Loucy (cell line): ENCODE results near the gene HAUS3.

Experiments used
- H2AFZ ChIP-seq: fragments of 200-600 bp; sonication (generic); 2 replicates; pipeline ENCODE4 v1.6.0; 2016; ENCODE audit warnings: antibody characterized with exemption, mild to moderate bottlenecking, low read length, moderate library complexity
- H3F3A ChIP-seq: fragments of 200-600 bp; 2 replicates; pipeline ENCODE4 v1.6.0; 2016; ENCODE audit warnings: antibody characterized with exemption, low read depth, mild to moderate bottlenecking
- H3K27me3 ChIP-seq: fragments of 200-600 bp; sonication (generic); 2 replicates; pipeline ENCODE4 v1.6.1; 2014; ENCODE audit warnings: low read length, mild to moderate bottlenecking; ENCODE audit not compliant: insufficient read depth, poor library complexity, severe bottlenecking
- H3K36me3 ChIP-seq: fragments of 200-600 bp; sonication (generic); 2 replicates; pipeline ENCODE4 v1.6.1; 2016; ENCODE audit warnings: low read length; ENCODE audit not compliant: insufficient read depth
- H3K4me1 ChIP-seq: fragments of 200-600 bp; sonication (generic); 2 replicates; pipeline ENCODE4 v1.5.1; 2014; ENCODE audit warnings: low read length, mild to moderate bottlenecking; ENCODE audit not compliant: insufficient read depth, poor library complexity, severe bottlenecking
- H3K4me2 ChIP-seq: fragments of 200-600 bp; sonication (generic); 2 replicates; pipeline ENCODE4 v1.6.0; 2014; ENCODE audit warnings: antibody characterized with exemption, low read length, low read depth, mild to moderate bottlenecking; ENCODE audit not compliant: poor library complexity, severe bottlenecking
- H3K4me3 ChIP-seq: fragments of 200-600 bp; sonication (generic); 2 replicates; pipeline ENCODE4 v1.5.1; 2014; ENCODE audit warnings: low read length, mild to moderate bottlenecking, mixed read lengths; ENCODE audit not compliant: poor library complexity, severe bottlenecking
- H3K79me2 ChIP-seq: fragments of 200-600 bp; sonication (generic); 2 replicates; pipeline ENCODE4 v1.6.1; 2014; ENCODE audit warnings: low read length; ENCODE audit not compliant: insufficient read depth
- H3K9ac ChIP-seq: fragments of 200-600 bp; sonication (generic); 2 replicates; pipeline ENCODE4 v1.6.0; 2014; ENCODE audit warnings: mild to moderate bottlenecking, low read depth, low read length, moderate library complexity; ENCODE audit not compliant: poor library complexity, severe bottlenecking
- H3K9me2 ChIP-seq: fragments of 200-600 bp; sonication (generic); replicated peaks from 2 replicates; pipeline ENCODE4 v1.6.1; 2016; ENCODE audit warnings: low read depth, low read length, mixed read lengths
- H3K9me3 ChIP-seq: fragments of 200-600 bp; sonication (generic); 2 replicates; pipeline ENCODE4 v1.6.1; 2014; ENCODE audit warnings: mild to moderate bottlenecking, antibody characterized with exemption, low read length, low read depth; ENCODE audit not compliant: insufficient read depth
- H4K20me1 ChIP-seq: fragments of 200-600 bp; sonication (generic); 2 replicates; pipeline ENCODE4 v1.6.0; 2014; ENCODE audit warnings: antibody characterized with exemption, low read length, mild to moderate bottlenecking; ENCODE audit not compliant: insufficient read depth, poor library complexity, severe bottlenecking
- EZH2phosphoT487 ChIP-seq: fragments of 200-600 bp; IDR thresholded peaks from 2 replicates; pipeline ENCODE4 v1.6.1; 2018; ENCODE audit warnings: antibody characterized with exemption, mild to moderate bottlenecking, moderate library complexity, borderline replicate concordance
- TF ChIP-seq, protein P1 (sequence below): fragments of 200-600 bp; sonication (generic); conservative IDR thresholded peaks from 2 replicates; pipeline ENCODE4 v1.5.1; 2014; ENCODE audit warnings: mild to moderate bottlenecking, antibody characterized with exemption, low read length

HAUS3 gene, protein sequence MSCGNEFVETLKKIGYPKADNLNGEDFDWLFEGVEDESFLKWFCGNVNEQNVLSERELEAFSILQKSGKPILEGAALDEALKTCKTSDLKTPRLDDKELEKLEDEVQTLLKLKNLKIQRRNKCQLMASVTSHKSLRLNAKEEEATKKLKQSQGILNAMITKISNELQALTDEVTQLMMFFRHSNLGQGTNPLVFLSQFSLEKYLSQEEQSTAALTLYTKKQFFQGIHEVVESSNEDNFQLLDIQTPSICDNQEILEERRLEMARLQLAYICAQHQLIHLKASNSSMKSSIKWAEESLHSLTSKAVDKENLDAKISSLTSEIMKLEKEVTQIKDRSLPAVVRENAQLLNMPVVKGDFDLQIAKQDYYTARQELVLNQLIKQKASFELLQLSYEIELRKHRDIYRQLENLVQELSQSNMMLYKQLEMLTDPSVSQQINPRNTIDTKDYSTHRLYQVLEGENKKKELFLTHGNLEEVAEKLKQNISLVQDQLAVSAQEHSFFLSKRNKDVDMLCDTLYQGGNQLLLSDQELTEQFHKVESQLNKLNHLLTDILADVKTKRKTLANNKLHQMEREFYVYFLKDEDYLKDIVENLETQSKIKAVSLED

DNA sequence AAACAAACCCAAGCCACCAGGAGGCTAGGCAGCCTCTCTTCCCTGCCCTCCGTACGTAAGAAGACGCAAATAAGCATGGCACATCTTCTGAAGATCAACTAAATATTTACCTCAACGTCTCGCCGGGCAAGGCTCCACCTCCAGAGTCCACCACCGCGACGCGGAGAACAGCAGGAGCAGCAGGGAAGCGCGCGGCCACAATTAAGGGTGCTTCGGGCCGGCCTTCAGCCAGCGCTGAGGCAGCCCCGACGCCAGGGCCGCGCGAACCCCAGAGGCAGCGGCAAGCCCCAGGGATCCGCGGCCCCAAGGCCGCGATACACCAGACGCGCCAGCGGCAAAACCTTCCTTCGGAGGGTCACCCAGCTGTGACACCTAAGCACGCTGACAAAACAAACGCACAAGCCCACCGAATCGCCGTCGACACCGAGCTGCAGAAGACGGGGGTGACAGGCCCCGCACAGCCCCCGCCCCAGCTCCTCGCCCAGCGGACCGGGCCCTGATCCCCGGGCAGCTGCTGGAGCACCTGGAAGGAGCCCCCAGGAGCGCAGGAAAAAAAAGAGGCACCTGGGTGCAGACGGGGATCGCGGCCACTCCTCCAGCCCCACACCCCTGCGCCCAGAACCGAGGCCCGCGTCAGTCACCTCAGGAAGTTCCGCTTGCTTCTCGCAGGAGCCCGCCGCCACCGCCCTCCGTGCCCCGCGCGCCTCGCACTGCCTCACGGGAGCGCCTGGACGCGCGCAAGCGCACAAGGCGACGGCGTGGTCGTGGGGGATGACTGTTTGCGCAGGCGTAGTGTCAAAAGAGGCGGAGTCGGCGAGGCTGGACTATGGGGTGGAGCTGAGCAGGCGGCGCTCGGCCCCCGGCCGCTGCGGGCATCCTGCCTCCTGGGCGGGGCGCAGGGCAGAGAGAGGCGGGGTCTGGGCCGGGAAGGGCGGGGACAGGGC, at the start of gene HAUS3, which contains the start of gene POLN:
HAUS3 (minus strand) TSS at position 712 of the 944 bp plus-strand sequence. CDS start 1,175 bp downstream, outside the sequence.
POLN (minus strand) TSS at position 712 of the 944 bp plus-strand sequence. CDS start 12,890 bp downstream, outside the sequence.
- Histone ChIP-seq H2AFZ (peak within 1 kb of the TSS; percentile 87), H3K36me3 (no peaks in the 10 kb centered on the region), H3K9me2 (no peaks in the 10 kb centered on the region), H3K4me1 (peaks cover 69% of the 10 kb centered on the region), H3K9me3 (no peaks in the 10 kb centered on the region), H3K4me3 (peak within 1 kb of the TSS; percentile 89), H3K4me2 (peak within 1 kb of the TSS; percentile 92), H3K27me3 (no peaks in the 10 kb centered on the region), H3K79me2 (peaks cover 51% of the 10 kb centered on the region), H4K20me1 (peaks cover 51% of the 10 kb centered on the region), H3F3A (0 out of 2 replicates have a peak, but pooled peaks cover 3% of the 10 kb centered on the region), H3K9ac (peak within 1 kb of the TSS; percentile 83)
- TF ChIP-seq EZH2phosphoT487 = no peak
- TF ChIP-seq, protein P1, sequence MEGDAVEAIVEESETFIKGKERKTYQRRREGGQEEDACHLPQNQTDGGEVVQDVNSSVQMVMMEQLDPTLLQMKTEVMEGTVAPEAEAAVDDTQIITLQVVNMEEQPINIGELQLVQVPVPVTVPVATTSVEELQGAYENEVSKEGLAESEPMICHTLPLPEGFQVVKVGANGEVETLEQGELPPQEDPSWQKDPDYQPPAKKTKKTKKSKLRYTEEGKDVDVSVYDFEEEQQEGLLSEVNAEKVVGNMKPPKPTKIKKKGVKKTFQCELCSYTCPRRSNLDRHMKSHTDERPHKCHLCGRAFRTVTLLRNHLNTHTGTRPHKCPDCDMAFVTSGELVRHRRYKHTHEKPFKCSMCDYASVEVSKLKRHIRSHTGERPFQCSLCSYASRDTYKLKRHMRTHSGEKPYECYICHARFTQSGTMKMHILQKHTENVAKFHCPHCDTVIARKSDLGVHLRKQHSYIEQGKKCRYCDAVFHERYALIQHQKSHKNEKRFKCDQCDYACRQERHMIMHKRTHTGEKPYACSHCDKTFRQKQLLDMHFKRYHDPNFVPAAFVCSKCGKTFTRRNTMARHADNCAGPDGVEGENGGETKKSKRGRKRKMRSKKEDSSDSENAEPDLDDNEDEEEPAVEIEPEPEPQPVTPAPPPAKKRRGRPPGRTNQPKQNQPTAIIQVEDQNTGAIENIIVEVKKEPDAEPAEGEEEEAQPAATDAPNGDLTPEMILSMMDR = no peak

DNA sequence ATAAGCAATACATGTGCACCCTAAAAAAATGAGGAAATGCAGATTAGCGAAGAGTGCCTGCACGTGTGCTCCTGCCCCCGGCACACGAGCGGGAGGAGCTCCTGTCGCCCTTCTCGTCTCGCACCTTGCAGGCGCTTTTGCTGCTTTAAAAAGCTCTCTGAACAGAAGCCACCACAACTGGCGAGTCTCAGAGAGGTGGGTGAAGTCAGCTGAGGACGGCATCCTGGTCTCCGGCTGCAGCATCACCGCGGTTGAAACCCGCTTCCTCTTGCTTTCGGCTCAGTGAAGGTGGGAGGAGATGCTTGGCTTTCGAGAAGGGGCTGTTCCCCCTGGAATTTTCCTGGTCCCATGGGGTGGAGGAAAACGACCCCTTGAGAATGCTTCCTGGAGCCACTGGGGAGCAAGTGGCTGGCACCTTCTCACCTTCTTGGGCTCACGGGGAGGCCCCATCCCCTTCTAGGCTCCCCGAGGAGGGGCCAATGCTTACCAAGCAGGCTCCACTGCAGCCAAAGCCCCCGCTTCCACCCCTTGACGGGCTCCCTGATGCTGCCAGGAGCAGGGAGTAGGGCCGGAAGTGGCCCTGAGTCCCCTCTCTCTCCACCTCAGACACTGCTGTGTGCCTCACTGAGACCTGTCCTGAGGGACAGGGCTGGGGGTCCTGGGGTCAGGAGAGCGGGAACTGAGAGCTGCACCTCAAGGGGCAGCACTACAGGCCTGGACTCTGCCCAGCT, 49.2 kb upstream of the HAUS3 start:
- H3K36me3 ChIP-seq = no peaks in the 10 kb centered on the region
- no peaks in the 10 kb centered on the region for H3K9me2 ChIP-seq
- peaks cover 57% of the 10 kb centered on the region for H3K4me1 ChIP-seq
- H3F3A ChIP-seq = no peaks in the 10 kb centered on the region
- peak overlapping the region; percentile 54 for H3K4me3 ChIP-seq
- H3K79me2 ChIP-seq = no peaks in the 10 kb centered on the region
- H3K9ac ChIP-seq = peak overlapping the region; percentile 69
- no peaks in the 10 kb centered on the region for H3K27me3 ChIP-seq
- TF ChIP-seq, protein P1 = no peak
- no peak for TF ChIP-seq EZH2phosphoT487
- peak overlapping the region; percentile 71 for H2AFZ ChIP-seq
- no peaks in the 10 kb centered on the region for H4K20me1 ChIP-seq
- no peaks in the 10 kb centered on the region for H3K9me3 ChIP-seq
- peak overlapping the region; percentile 71 for H3K4me2 ChIP-seq

DNA sequence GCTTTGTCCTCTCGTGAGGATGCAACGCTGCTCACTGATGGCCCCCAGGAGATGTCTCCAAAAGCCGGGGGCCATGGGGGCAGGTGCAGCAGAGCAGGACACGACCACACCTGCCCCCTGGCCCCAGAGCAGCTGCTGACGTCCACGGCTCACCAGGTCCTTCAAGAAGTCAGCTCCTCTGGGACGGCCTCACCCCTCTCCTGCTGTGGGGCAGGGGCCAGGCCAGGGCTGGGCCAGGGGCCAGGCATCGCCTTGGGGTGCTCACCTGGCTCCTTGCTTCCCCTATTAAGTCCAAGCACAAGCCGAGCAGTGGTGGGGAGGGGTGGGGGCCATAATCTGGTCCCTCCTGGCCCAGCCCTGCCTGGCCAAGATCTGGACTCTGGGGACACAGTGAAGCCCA, 48.6 kb upstream of the HAUS3 start:
- TF ChIP-seq EZH2phosphoT487 = no peak
- TF ChIP-seq, protein P1 = no peak
- Histone ChIP-seq H2AFZ (peak overlapping the region; percentile 27), H3K27me3 (no peaks in the 10 kb centered on the region)

More for the DNA sequence above, 48.6 kb upstream of the HAUS3 start:
- H3K9ac ChIP-seq = peak overlapping the region; percentile 69
- peak overlapping the region; percentile 54 for H3K4me3 ChIP-seq
- peak overlapping the region; percentile 71 for H3K4me2 ChIP-seq
- no peaks in the 10 kb centered on the region for H4K20me1 ChIP-seq
- no peaks in the 10 kb centered on the region for H3K9me3 ChIP-seq
- peaks cover 57% of the 10 kb centered on the region for H3K4me1 ChIP-seq
- no peaks in the 10 kb centered on the region for H3K36me3 ChIP-seq
- no peaks in the 10 kb centered on the region for H3K9me2 ChIP-seq
- no peaks in the 10 kb centered on the region for H3F3A ChIP-seq
- no peaks in the 10 kb centered on the region for H3K79me2 ChIP-seq
